K562 (cell line): Measurements from ENCODE around the gene NECAB2. TPM values are rescaled to one million over a fixed set of nuclear protein-coding genes. Genes with fewer than 3 reads are reported as not detected.

Source experiments
- ATAC-seq: fragments of 200-7000 bp; cut with Tn5 transposase; 3 replicates; pipeline ENCODE4 v1.9.1; 2020; ENCODE audit warnings: moderate library complexity
- BruUV-seq: library from RNA; stranded (reverse); fragments of 400-500 nt; replicated peaks from 2 replicates; lab custom pipeline; 2021; lab: Mats Ljungman, UMichigan
- CTCF ChIA-PET: fragments of 300-600 bp; formaldehyde crosslinking; extraction: SDS; loops from one replicate; lab custom pipeline; 2021; ENCODE audit warnings: low intra/inter-chr PET ratio; lab: Yijun Ruan, JAX
- POLR2A ChIA-PET: fragments of 300-600, 350-650 bp; sonication (Branson Sonifier 250); formaldehyde crosslinking; extraction: SDS; loops from one replicate; lab custom pipeline; 2021; ENCODE audit warnings: antibody characterized with exemption, inconsistent platforms; lab: Yijun Ruan, JAX
- DNase-seq, 4 experiments: peaks; one replicate each; pipeline versions ENCODE4 v3.0.0 to v3.0.0-alpha.2; 2011 to 2018; ENCODE audit warnings: low spot score in 3 of 4, mixed read lengths in 3 of 4; ENCODE audit errors: extremely low read depth in 1 of 4
- FAIRE-seq: peaks from 2 replicates; lab custom pipeline; 2011; peaks lifted over from hg19 to GRCh38; lab: Jason Lieb, UNC
- H2AFZ ChIP-seq: 2 replicates; pipeline ENCODE4 v1.6.0; 2011; ENCODE audit warnings: low read depth, low read length, control low read depth, inconsistent platforms
- H3K27ac ChIP-seq: fragments of 200-600 bp; 3 replicates; pipeline ENCODE4 v1.8.0; 2011; ENCODE audit warnings: low read depth, mild to moderate bottlenecking, control low read depth, inconsistent platforms, low read length, moderate library complexity, mixed read lengths; ENCODE audit errors: extremely low read depth
- H3K27me3 ChIP-seq, 2 experiments: fragments of 300-600 bp in 1 of 2; 2 replicates in 1 of 2; 3 replicates in 1 of 2; pipeline versions ENCODE4 v1.6.0 to v1.8.0; 2011; ENCODE audit warnings: inconsistent platforms in 2 of 2, low read length in 2 of 2, mild to moderate bottlenecking in 1 of 2, mixed read lengths in 1 of 2, moderate library complexity in 1 of 2; ENCODE audit not compliant: control insufficient read depth in 2 of 2, insufficient read depth in 2 of 2
- H3K36me3 ChIP-seq: fragments of 300-600 bp; 3 replicates; pipeline ENCODE4 v1.8.0; 2011; ENCODE audit warnings: mild to moderate bottlenecking, low read length, inconsistent platforms; ENCODE audit not compliant: control insufficient read depth, insufficient read depth
- H3K4me1 ChIP-seq, 2 experiments: fragments of 200-600 bp in 1 of 2; replicated peaks in 1 of 2; 2 replicates in 1 of 2; 3 replicates in 1 of 2; pipeline versions ENCODE4 v1.5.1 to v1.8.0; 2011; ENCODE audit warnings: inconsistent platforms in 2 of 2, low read length in 2 of 2, mild to moderate bottlenecking in 1 of 2, mixed read lengths in 1 of 2, moderate library complexity in 1 of 2; ENCODE audit not compliant: control insufficient read depth in 2 of 2, insufficient read depth in 2 of 2
- H3K4me2 ChIP-seq: 2 replicates; pipeline ENCODE4 v1.6.1; 2011; ENCODE audit warnings: low read length, control low read depth, inconsistent platforms, mixed read lengths; ENCODE audit not compliant: insufficient read depth
- H3K4me3 ChIP-seq: fragments of 200-600 bp; sonication (generic), shearing (Covaris generic); 2 replicates; pipeline ENCODE4 v1.5.1; 2016; ENCODE audit warnings: control low read depth, inconsistent platforms
- H3K79me2 ChIP-seq: fragments of 200-600 bp; 3 replicates; pipeline ENCODE4 v1.8.0; 2011; ENCODE audit warnings: low read length, inconsistent platforms; ENCODE audit not compliant: control insufficient read depth, insufficient read depth
- H3K9ac ChIP-seq, 2 experiments: 2 replicates each; pipeline versions ENCODE4 v1.6.0 to v1.6.1; 2011; ENCODE audit warnings: low read depth in 2 of 2, low read length in 2 of 2, control low read depth in 1 of 2, inconsistent platforms in 1 of 2, mild to moderate bottlenecking in 1 of 2, mixed read lengths in 1 of 2; ENCODE audit not compliant: insufficient read depth in 1 of 2
- H3K9me1 ChIP-seq: one replicate; pipeline ENCODE4 v1.6.0; 2011; ENCODE audit warnings: inconsistent platforms, mild to moderate bottlenecking, low read length, moderate library complexity; ENCODE audit not compliant: control insufficient read depth, insufficient read depth
- H3K9me3 ChIP-seq: replicated peaks from 2 replicates; pipeline ENCODE4 v1.5.1; 2011; ENCODE audit warnings: low read depth, low read length, inconsistent platforms; ENCODE audit not compliant: control insufficient read depth, insufficient read depth
- H4K20me1 ChIP-seq: replicated peaks from 2 replicates; pipeline ENCODE4 v1.6.1; 2011; ENCODE audit warnings: low read length, inconsistent platforms, mixed read lengths; ENCODE audit not compliant: control insufficient read depth, insufficient read depth
- CTBP1 ChIP-seq: fragments of 450-650 bp; IDR thresholded peaks from 2 replicates; pipeline ENCODE4 v1.6.1; 2016; ENCODE audit warnings: borderline replicate concordance
- EWSR1 ChIP-seq: fragments of 450-650 bp; IDR thresholded peaks from 2 replicates; pipeline ENCODE4 v1.6.1; 2018; ENCODE audit warnings: borderline replicate concordance, mild to moderate bottlenecking, low read depth, moderate library complexity; ENCODE audit not compliant: partially characterized antibody
- GATA2 ChIP-seq: sonication (generic); formaldehyde crosslinking; IDR thresholded peaks from 2 replicates; pipeline ENCODE4 v1.4.0; 2020; ENCODE audit warnings: mild to moderate bottlenecking, missing genetic modification reagents
- HNRNPH1 ChIP-seq: fragments of 200-400 bp; formaldehyde crosslinking; optimal IDR thresholded peaks from 2 replicates; pipeline ENCODE3; 2017; ENCODE audit warnings: low read depth, mild to moderate bottlenecking, low read length, moderate library complexity
- PRPF4 ChIP-seq: fragments of 200-400 bp; formaldehyde crosslinking; IDR thresholded peaks from one replicate; pipeline ENCODE4 v1.6.1; 2017; ENCODE audit warnings: low read length, low read depth, mild to moderate bottlenecking; ENCODE audit not compliant: insufficient read depth, poor library complexity, severe bottlenecking
- SMARCC2 ChIP-seq: fragments of 450-650 bp; IDR thresholded peaks from 2 replicates; pipeline ENCODE4 v1.6.1; 2017; ENCODE audit warnings: antibody characterized with exemption, moderate library complexity, mild to moderate bottlenecking, low read depth
- STAT5A ChIP-seq: IDR thresholded peaks from 2 replicates; pipeline ENCODE4 v1.6.1; 2012; ENCODE audit warnings: low read length, inconsistent platforms, borderline replicate concordance
- ZFP1 ChIP-seq: fragments of 450-650 bp; formaldehyde crosslinking; IDR thresholded peaks from 2 replicates; pipeline ENCODE4 v1.4.0; 2020; ENCODE audit warnings: mild to moderate bottlenecking, mixed read lengths
- WGBS: fragments of 100-300 bp; shearing (Covaris generic); methylation state at CpG from one replicate; pipeline ENCODE4 v1.1.6; 2016; ENCODE audit warnings: low coverage, mixed read lengths; ENCODE audit not compliant: insufficient coverage; ENCODE audit errors: missing lambda C conversion rate; 5-methylcytosine and 5-hydroxymethylcytosine counted together
- in situ Hi-C: fragments of 300-500 bp; cut with MboI; formaldehyde crosslinking; loops from 4 replicates; pipeline ENCODE4 v1.15.0; 2018; ENCODE audit warnings: inconsistent platforms, mixed read lengths
- intact Hi-C: fragments of 100-400 bp; cut with micrococcal nuclease; formaldehyde crosslinking; loops from 2 replicates; pipeline ENCODE4 v1.14.2; 2022
- polyA plus RNA-seq, 8 experiments: library from polyadenylated mRNA; depleted of rRNA in 4 of 8; stranded (reverse) in 5 of 8; unstranded in 3 of 8; fragments of >200 nt; fragmentation: Nextera tagmentation in 2 of 8; fragmentation: Illumina TruSeq in 1 of 8; extraction: Ambion mirVana in 2 of 8; extraction: Trizol in 1 of 8; gene quantifications; 2 replicates each; pipeline versions ENCODE4 v1.2.1 to v1.2.3, GENCODE V29; 2011 to 2014; ENCODE audit warnings: inconsistent platforms in 1 of 8, missing spikeins in 1 of 8
- total RNA-seq, 7 experiments: library from RNA; depleted of rRNA in 6 of 7; stranded (reverse); fragments of >200 nt in 6 of 7; fragmentation: Illumina TruSeq in 2 of 7; extraction: Trizol in 2 of 7; gene quantifications; 2 replicates each; pipeline versions ENCODE4 v1.2.1 to v1.2.3, GENCODE V29; 2011 to 2021; ENCODE audit warnings: low replicate concordance in 1 of 7
- TF ChIP-seq, protein P1 (sequence below): fragments of 450-650 bp; IDR thresholded peaks from 2 replicates; pipeline ENCODE4 v1.7.1; 2018; ENCODE audit warnings: mild to moderate bottlenecking, low read depth; ENCODE audit not compliant: partially characterized antibody
- TF ChIP-seq, protein P2 (sequence below): sonication (generic); formaldehyde crosslinking; IDR thresholded peaks from 2 replicates; pipeline ENCODE4 v1.8.0; 2022; ENCODE audit warnings: missing genetic modification reagents, mild to moderate bottlenecking, moderate library complexity, borderline replicate concordance
- TF ChIP-seq, protein P3 (sequence below): fragments of 450-650 bp; IDR thresholded peaks from 2 replicates; pipeline ENCODE4 v1.6.1; 2018; ENCODE audit not compliant: partially characterized antibody

NECAB2 gene
- total and polyA plus RNA-seq, 9 of the 15 experiments (the other 6 are each of a cell fraction or from before 2014, with no cell fraction given), result 0.03 to 0.28 TPM; not detected in 7

DNA sequence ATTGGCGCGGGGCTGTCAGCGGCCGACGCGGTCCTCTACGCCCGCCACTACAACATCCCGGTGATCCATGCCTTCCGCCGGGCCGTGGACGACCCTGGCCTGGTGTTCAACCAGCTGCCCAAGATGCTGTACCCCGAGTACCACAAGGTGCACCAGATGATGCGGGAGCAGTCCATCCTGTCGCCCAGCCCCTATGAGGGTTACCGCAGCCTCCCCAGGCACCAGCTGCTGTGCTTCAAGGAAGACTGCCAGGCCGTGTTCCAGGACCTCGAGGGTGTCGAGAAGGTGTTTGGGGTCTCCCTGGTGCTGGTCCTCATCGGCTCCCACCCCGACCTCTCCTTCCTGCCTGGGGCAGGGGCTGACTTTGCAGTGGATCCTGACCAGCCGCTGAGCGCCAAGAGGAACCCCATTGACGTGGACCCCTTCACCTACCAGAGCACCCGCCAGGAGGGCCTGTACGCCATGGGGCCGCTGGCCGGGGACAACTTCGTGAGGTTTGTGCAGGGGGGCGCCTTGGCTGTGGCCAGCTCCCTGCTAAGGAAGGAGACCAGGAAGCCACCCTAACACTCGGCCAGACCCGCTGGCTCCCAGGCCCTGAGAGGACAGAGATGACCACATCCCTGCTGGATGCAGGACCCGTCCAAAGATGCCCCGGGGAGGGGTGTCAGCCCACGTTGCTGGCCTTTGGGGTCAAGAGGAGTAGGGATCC is 2.4 kb upstream of the NECAB2 start (continued):
- TF ChIP-seq, protein P1, sequence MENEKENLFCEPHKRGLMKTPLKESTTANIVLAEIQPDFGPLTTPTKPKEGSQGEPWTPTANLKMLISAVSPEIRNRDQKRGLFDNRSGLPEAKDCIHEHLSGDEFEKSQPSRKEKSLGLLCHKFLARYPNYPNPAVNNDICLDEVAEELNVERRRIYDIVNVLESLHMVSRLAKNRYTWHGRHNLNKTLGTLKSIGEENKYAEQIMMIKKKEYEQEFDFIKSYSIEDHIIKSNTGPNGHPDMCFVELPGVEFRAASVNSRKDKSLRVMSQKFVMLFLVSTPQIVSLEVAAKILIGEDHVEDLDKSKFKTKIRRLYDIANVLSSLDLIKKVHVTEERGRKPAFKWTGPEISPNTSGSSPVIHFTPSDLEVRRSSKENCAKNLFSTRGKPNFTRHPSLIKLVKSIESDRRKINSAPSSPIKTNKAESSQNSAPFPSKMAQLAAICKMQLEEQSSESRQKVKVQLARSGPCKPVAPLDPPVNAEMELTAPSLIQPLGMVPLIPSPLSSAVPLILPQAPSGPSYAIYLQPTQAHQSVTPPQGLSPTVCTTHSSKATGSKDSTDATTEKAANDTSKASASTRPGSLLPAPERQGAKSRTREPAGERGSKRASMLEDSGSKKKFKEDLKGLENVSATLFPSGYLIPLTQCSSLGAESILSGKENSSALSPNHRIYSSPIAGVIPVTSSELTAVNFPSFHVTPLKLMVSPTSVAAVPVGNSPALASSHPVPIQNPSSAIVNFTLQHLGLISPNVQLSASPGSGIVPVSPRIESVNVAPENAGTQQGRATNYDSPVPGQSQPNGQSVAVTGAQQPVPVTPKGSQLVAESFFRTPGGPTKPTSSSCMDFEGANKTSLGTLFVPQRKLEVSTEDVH, result no peak
- no peak for TF ChIP-seq PRPF4
- TF ChIP-seq, all 486 proteins: peak for 2

DNA sequence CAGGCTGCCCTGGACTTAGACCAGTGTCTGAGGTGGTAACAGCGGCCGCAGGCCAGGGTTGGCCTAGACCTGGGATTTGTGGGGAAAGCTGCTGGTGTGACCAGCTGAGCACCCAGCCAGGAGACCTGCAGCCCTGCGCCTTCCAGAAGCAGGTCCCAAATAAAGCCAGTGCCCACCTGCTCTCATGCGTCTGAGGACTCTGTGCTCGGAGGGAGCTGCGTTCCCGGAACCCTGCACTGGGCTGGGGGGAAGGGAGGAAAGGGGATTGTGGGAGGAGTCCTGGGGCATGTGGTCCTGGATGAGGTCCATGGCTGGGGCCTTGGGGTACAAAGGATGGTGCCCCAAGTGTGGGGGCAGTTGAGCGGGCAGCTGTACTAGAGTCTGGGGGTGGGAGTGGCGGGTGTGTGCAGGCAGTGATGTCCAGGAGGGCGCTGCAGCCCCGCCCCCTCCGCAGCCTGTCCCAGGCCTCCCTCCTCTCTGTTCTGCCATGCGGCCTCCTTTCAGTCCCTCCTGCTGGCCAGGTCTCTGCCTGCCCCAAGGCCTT is 1.8 kb upstream of the NECAB2 start:
- Histone ChIP-seq H3K4me3 (no peak overlapping the region), H3K27ac (no peak overlapping the region), H3K4me1 (peaks cover 0 to 31% of the 10 kb centered on the region in 2 experiments; a peak in 1 of 5 replicates), H3K27me3 (peaks cover 3 to 16% of the 10 kb centered on the region in 2 experiments; a peak in 3 of 5 replicates), H3K36me3 (no peaks in the 10 kb centered on the region), H3K4me2 (no peak overlapping the region), H3K79me2 (no peaks in the 10 kb centered on the region), H3K9me3 (no peaks in the 10 kb centered on the region), H4K20me1 (peaks cover 7% of the 10 kb centered on the region; the same call in 1 of the 2 replicates), H3K9me1 (no peaks in the 10 kb centered on the region), H2AFZ (no peak overlapping the region), H3K9ac (no peak overlapping the region)
- 57% methylated on average over 8 of the region's 13 CpGs for WGBS
- intact Hi-C loops (no loop called here), in situ Hi-C loops (no loop called here)
- DNase-seq, result no peak
- POLR2A ChIA-PET, result interaction anchor here (3.7 kb wide), 1 partner anchor 11 kb away, joined by 22 read pairs; the partner anchor contains the start of gene OSGIN1
- FAIRE-seq, result no peak
- no peak; the same call in 2 of the 3 replicates for ATAC-seq
- BruUV-seq, result no TSS peak
- CTCF ChIA-PET, result interaction anchor here (0.7 to 3.5 kb wide), 2 partner anchors 99 to 140 kb away, joined by 5 to 37 read pairs; no protein-coding TSS in a partner anchor
- TF ChIP-seq SMARCC2 (no peak), HNRNPH1 (no peak), STAT5A (no peak), ZFP1 (CRISPR knock-in tag) (no peak), CTBP1 (no peak), GATA2 (CRISPR knock-in tag) (no peak), EWSR1 (no peak)
- TF ChIP-seq, protein P2, sequence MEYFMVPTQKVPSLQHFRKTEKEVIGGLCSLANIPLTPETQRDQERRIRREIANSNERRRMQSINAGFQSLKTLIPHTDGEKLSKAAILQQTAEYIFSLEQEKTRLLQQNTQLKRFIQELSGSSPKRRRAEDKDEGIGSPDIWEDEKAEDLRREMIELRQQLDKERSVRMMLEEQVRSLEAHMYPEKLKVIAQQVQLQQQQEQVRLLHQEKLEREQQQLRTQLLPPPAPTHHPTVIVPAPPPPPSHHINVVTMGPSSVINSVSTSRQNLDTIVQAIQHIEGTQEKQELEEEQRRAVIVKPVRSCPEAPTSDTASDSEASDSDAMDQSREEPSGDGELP (CRISPR knock-in tag), result no peak
- TF ChIP-seq, protein P3, sequence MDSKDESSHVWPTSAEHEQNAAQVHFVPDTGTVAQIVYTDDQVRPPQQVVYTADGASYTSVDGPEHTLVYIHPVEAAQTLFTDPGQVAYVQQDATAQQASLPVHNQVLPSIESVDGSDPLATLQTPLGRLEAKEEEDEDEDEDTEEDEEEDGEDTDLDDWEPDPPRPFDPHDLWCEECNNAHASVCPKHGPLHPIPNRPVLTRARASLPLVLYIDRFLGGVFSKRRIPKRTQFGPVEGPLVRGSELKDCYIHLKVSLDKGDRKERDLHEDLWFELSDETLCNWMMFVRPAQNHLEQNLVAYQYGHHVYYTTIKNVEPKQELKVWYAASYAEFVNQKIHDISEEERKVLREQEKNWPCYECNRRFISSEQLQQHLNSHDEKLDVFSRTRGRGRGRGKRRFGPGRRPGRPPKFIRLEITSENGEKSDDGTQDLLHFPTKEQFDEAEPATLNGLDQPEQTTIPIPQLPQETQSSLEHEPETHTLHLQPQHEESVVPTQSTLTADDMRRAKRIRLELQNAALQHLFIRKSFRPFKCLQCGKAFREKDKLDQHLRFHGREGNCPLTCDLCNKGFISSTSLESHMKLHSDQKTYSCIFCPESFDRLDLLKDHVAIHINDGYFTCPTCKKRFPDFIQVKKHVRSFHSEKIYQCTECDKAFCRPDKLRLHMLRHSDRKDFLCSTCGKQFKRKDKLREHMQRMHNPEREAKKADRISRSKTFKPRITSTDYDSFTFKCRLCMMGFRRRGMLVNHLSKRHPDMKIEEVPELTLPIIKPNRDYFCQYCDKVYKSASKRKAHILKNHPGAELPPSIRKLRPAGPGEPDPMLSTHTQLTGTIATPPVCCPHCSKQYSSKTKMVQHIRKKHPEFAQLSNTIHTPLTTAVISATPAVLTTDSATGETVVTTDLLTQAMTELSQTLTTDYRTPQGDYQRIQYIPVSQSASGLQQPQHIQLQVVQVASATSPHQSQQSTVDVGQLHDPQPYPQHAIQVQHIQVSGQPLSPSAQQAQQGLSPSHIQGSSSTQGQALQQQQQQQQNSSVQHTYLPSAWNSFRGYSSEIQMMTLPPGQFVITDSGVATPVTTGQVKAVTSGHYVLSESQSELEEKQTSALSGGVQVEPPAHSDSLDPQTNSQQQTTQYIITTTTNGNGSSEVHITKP, result no peak
